ENCODE data around the gene NUAK2.

DNA sequence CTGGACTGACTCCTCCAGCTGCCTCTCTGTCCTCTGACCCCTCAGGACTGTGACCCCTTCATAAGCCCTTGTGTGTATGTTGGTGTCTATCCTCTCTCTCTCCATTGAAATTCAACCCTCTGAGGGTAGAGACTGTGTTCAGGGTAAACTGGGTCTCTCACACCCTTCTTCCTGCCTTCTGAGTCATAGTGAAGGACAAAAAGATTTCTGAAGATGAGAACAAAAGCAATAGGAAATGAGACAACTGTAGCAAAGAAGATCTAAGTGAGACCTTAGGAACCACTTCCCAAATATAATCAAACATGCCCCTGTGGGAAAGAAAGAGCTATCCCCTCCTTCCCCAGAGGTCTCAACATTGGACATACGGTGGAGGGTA is 16.9 kb downstream of the NUAK2 start:
- TF ChIP-seq POLR2A (IDR thresholded peaks at IDR 0.05; ENCODE audit: low read length), result no peak
- TF ChIP-seq GATA1 (IDR thresholded peaks at IDR 0.05; ENCODE audit: low read depth, low read length), result no peak
